GM21737 (cell line): ENCODE data around the gene MAPK14.

Source experiments
- ATAC-seq: cut with Tn5 transposase; IDR thresholded peaks from one replicate; pipeline ENCODE4 v1.9.1; 2021; ENCODE audit warnings: mild to moderate bottlenecking, moderate library complexity; ENCODE audit not compliant: unreplicated experiment

MAPK14 gene

GRCh38 chr6:36098253-36098919 is 70.8 kb downstream of the MAPK14 start:
- ATAC-seq, result no peak

GRCh38 chr6:36098920-36099647 is 71.5 kb downstream of the MAPK14 start:
- no peak for ATAC-seq

- no peak for ATAC-seq
Measured at GRCh38 chr6:36099869-36100483, 72.4 kb downstream of the MAPK14 start.

DNA sequence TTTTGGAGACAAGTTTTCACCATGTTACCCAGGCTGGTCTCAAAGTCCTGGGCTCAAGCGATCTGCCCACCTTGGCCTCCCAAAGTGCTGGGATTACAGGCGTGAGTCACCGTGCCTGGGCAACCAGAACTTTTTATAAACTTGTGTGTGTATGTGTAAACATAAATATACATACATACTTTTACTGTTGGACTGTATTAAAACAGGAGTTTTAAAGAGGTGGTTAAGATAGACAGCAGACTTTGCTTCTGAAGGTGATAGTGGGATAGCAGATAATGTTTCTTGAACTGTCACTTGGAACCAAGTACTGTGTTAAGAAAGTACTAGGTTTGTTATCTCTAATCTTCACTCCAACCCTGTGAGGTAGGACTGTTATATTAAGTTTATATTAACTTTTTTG is 74.1 kb downstream of the MAPK14 start:
- no peak for ATAC-seq

DNA sequence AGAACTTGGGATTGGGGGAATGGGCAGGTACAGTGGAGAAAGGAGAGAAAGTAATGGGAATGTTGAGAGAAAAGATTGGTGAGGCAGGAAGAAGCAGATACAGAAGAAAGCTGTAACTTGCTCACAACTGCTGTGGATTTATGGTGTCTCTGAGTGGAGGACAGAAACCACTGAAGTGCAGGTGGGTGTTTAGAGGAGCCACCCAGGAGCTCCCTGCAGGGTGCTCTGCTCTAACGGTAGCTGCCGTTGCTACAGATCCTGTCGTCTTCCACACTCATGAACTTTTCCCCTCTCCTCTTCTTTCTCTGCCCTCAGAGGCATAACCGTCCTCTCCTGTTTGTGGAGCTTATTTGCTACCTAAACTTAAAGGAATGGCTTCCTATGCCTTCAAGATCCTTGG is 75.2 kb downstream of the MAPK14 start:
- ATAC-seq, result no peak

DNA sequence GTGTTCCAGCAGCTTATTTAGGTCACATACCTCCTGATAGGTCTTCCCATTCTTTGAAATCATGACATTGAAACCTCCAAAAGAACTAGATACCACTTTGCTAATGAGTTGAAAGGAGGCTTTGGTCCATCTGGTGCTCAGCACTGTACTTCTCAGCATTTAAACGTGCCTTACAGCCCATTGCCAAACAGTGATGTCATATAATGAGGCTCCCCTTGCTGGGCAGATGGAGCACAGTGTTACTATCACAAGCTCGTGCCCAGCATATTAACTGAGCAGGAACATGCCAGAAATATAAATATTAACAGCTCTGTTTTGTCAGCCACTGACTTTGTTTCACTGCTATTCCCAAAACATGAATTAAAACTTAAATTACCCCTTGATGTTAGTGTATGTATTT is 77.2 kb downstream of the MAPK14 start:
- no peak for ATAC-seq

- ATAC-seq, result peak; percentile 67
Measured at GRCh38 chr6:36109092-36109491, 81.5 kb downstream of the MAPK14 start.

GRCh38 chr6:36110050-36110449 is 82.4 kb downstream of the MAPK14 start:
- no peak for ATAC-seq

DNA sequence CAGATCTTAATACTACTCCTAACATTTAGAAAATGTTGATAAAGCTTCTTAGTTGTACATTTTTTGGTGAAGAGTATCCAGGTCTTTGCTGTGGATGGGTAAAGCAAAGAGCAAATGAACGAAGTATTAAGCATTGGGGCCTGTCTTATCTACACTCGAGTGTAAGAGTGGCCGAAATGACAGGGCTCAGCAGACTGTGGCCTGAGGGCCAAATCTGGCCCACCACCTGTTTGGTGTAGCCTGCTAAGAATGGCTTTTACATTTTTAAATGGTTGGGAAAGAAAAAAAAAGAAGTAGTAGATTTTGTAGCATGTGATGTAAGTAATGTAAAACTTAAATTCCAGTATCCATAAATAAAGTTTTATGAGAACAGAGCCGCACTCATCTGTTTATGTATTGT is 83.3 kb downstream of the MAPK14 start:
- ATAC-seq, result no peak

GRCh38 chr6:36111526-36111925 is 83.9 kb downstream of the MAPK14 start:
- no peak for ATAC-seq

DNA sequence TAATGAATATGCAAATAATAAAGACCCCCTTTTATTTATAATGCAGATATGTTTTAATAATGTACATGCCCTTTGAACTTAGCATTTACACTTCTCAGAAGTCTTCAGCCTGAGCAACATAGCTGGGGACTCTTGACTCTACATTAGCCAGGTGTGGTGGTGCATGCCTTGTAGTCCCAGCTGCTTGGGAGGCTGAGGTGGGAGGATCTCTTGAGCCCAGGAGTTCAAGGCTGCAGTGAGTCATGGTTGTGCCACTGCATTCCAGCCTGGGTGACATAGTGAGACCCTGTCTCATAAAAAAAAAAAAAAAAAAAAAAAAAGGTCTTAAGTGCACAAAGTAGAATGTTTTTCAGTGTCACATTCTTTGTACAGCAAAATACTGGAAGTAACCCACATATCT is 85.4 kb downstream of the MAPK14 start:
- no peak for ATAC-seq

- ATAC-seq, result no peak
Measured at GRCh38 chr6:36113703-36114102, 86.1 kb downstream of the MAPK14 start.

DNA sequence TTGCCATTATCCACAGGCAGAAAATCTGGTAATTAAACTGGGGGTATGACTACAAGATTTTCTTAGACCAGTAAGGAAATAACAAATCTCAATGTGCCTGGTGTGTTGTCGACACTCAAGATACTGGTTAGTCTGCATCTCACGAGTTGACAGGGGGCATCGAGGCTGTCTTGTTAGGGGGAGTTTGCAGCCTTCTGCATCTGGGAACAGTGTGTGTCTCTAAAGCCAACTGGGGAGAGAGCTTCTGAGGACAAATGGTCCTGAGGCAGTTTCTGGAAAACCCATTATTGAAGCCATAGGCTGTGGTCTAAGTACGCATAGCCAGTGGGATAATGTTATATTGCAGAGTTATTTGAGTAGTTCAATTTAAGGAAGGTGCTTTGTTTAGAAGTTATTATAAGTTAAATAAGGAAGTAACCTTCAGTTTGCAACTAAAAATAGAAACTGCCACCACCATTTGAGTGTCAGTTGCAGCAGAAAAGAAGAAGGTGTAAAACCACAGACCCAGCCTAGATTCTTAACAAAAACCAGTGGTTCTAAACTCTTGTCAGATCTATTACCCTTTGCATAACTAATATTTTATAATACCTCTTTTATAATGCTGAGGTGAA is 87.3 kb downstream of the MAPK14 start:
- ATAC-seq, result no peak

GRCh38 chr6:36115412-36115811 is 87.8 kb downstream of the MAPK14 start:
- ATAC-seq, result no peak

GRCh38 chr6:36116066-36116864 is 88.7 kb downstream of the MAPK14 start:
- no peak for ATAC-seq

GRCh38 chr6:36116943-36117342 is 89.3 kb downstream of the MAPK14 start:
- no peak for ATAC-seq

DNA sequence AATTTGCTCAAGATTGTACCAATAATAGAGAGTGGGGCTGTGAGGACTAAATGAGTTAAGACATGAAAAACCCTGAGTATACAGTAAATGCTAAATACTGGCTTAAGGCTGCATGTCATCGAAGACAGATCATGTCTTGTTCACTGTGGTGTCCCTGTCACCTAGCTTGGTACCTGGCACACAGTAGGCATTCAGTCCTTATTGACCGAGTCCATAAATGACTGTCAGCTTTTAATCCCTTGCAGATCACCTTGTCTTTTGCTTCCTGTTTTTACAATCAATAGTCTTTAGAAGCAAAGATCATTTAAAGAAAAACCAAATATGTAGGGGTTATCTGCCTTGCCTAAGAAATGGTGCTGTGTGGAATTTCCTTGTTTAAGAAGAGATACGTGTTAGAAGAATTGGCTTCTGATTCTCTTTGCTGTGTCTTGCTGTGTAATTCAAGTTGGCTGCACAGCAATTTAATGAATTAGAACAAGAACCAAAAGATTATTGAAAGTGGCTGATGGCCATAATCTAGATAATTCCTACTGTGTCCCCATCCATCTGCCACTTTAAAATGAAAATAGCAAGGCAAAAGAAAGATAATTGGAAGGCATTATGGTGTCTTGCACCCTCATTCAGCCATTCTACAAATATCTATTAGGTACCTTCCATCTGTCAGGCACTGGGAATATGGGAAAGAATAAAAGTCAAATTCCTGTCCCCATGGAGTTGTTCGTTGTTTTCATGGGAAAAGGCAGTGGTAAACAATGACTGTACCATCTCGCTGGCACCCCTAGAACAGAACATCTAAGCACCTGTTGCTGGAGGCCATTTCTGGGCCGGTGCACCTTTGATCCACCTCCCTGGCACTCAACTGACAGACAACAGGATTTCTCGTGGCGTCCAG is 90.3 kb downstream of the MAPK14 start:
- ATAC-seq, result no peak

GRCh38 chr6:36118550-36119107 is 91.0 kb downstream of the MAPK14 start:
- no peak for ATAC-seq

- no peak for ATAC-seq
Measured at GRCh38 chr6:36119209-36119608, 91.6 kb downstream of the MAPK14 start.

DNA sequence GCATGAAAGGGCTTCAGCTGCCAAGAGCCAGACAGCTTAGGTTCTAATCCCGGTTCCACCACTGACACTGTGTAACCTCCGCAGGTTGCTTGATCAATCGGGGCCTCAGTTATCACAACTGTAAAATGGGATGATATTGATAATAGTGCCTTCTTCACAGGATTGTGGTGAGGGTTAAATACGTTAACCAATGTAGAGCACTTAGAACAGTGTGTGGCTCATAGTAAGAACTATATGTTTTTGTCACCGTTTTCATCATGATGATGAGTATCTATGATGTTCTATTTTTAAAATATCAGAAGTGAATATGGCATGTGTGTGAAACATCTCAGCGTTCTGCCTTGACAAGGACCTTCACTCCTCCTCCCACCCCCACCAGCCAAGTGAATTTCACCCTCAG is 92.4 kb downstream of the MAPK14 start:
- ATAC-seq, result no peak
